Panc1 (cell line): ENCODE data around the gene PSMD8. TPM values are rescaled to one million over a fixed set of nuclear protein-coding genes. Genes with fewer than 3 reads are reported as not detected.
A peak's percentile ranks its signal among the peaks of the same experiment; 100 is the strongest.

Experiments
- ATAC-seq: fragments of 200-7000 bp; cut with Tn5 transposase; 2 replicates; pipeline ENCODE4 v1.9.1; 2020; ENCODE audit warnings: mild to moderate bottlenecking, moderate library complexity
- BruUV-seq: library from RNA; stranded (reverse); fragments of 400-500 nt; replicated peaks from 2 replicates; lab custom pipeline; 2021; lab: Mats Ljungman, UMichigan
- CTCF ChIA-PET: fragments of 300-600 bp; sonication (Branson Sonifier 250); formaldehyde crosslinking; loops from one replicate; lab custom pipeline; 2022; ENCODE audit warnings: antibody characterized with exemption; lab: Charles Lee
- POLR2A ChIA-PET: fragments of 300-600 bp; sonication (Branson Sonifier 250); formaldehyde crosslinking; loops from one replicate; lab custom pipeline; 2022; ENCODE audit warnings: antibody characterized with exemption; lab: Charles Lee
- DNase-seq: peaks from one replicate; pipeline ENCODE4 v3.0.0-alpha.2; 2010; ENCODE audit warnings: low read depth, low spot score
- H3K27ac ChIP-seq: 2 replicates; pipeline ENCODE4 v1.5.1; 2011; ENCODE audit warnings: mild to moderate bottlenecking, low read length, inconsistent platforms
- H3K27me3 ChIP-seq: fragments of 200-500 bp; sonication (Bioruptor generic); 2 replicates; pipeline ENCODE4 v1.6.0; 2014; ENCODE audit warnings: low read length, inconsistent platforms; ENCODE audit not compliant: control insufficient read depth, insufficient read depth
- H3K36me3 ChIP-seq: fragments of 200-500 bp; sonication (Bioruptor generic); 2 replicates; pipeline ENCODE4 v1.5.1; 2014; ENCODE audit warnings: inconsistent platforms, mild to moderate bottlenecking, low read length, moderate library complexity; ENCODE audit not compliant: control insufficient read depth, insufficient read depth
- H3K4me1 ChIP-seq: 2 replicates; pipeline ENCODE4 v1.5.1; 2011; ENCODE audit warnings: inconsistent platforms, mild to moderate bottlenecking, low read length, moderate library complexity; ENCODE audit not compliant: control insufficient read depth, insufficient read depth
- H3K4me3 ChIP-seq, 2 experiments: 2 replicates each; pipeline ENCODE4 v1.5.1; 2011 to 2012; ENCODE audit warnings: low read depth in 2 of 2, low read length in 2 of 2, mild to moderate bottlenecking in 2 of 2, inconsistent platforms in 1 of 2, moderate library complexity in 1 of 2
- H3K9me3 ChIP-seq: fragments of 200-500 bp; sonication (Bioruptor generic); 2 replicates; pipeline ENCODE4 v1.5.1; 2014; ENCODE audit warnings: low read depth, mild to moderate bottlenecking, inconsistent platforms, low read length, moderate library complexity; ENCODE audit not compliant: control insufficient read depth, insufficient read depth
- POLR2AphosphoS5 ChIP-seq: IDR thresholded peaks from 2 replicates; pipeline ENCODE4 v1.6.1; 2012; ENCODE audit warnings: mild to moderate bottlenecking, low read depth, low read length, moderate library complexity
- REST ChIP-seq, 2 experiments: IDR thresholded peaks; 2 replicates each; pipeline ENCODE4 v1.6.1; 2011 to 2012; ENCODE audit warnings: low read depth in 2 of 2, control low read depth in 1 of 2, low read length in 1 of 2, mild to moderate bottlenecking in 1 of 2, moderate library complexity in 1 of 2; ENCODE audit not compliant: insufficient read depth in 1 of 2
- SIN3A ChIP-seq: IDR thresholded peaks from 2 replicates; pipeline ENCODE4 v1.6.1; 2012; ENCODE audit warnings: low read depth, mild to moderate bottlenecking, low read length, moderate library complexity, borderline replicate concordance; ENCODE audit not compliant: insufficient read depth
- TCF7L2 ChIP-seq: IDR thresholded peaks from 2 replicates; pipeline ENCODE4 v1.6.1; 2011; ENCODE audit warnings: mild to moderate bottlenecking, low read depth, low read length, inconsistent platforms
- in situ Hi-C: cut with HindIII; loops from 2 replicates; pipeline ENCODE4 v1.10.0; 2016; ENCODE audit warnings: low sequenced_read_pairs, low pct_unique_long_range_greater_than_20kb
- intact Hi-C: fragments of 100-400 bp; cut with micrococcal nuclease; formaldehyde crosslinking; loops from one replicate; pipeline ENCODE4 v1.10.0; 2022; ENCODE audit not compliant: unreplicated experiment
- total RNA-seq: library from RNA; stranded (reverse); gene quantifications from one replicate; pipeline ENCODE4 v1.2.1, GENCODE V29; 2021; ENCODE audit not compliant: unreplicated experiment
- TF ChIP-seq, protein P1 (sequence below): fragments of 450-650 bp; IDR thresholded peaks from 2 replicates; pipeline ENCODE4 v1.5.1; 2017; ENCODE audit warnings: mild to moderate bottlenecking

PSMD8 gene
- total RNA-seq, 1 experiment from 2014 or later, result 388 TPM

DNA sequence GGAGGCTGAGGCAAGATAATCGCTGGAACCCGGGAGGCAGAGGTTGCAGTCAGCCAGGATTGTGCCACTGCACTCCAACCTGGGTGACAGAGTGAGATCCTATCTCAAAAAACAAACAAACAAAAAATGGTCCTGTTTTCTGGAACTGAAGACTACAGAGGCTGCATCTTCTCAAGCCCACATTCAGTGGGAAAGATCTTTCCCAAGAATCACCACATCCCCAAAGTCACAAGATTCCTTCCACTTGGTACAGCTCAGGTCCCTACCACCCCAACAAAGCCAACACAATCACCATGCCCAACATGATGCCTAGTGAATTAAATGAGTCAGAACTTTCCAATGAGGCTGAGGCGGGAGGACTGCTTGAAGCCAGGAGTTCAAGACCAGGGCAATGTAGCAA lies 23.5 kb upstream of the PSMD8 start:
- Histone ChIP-seq H3K4me3 (no peak overlapping the region), H3K9me3 (no peaks in the 10 kb centered on the region), H3K27ac (no peak overlapping the region), H3K36me3 (no peaks in the 10 kb centered on the region), H3K27me3 (no peaks in the 10 kb centered on the region), H3K4me1 (no peaks in the 10 kb centered on the region)
- ATAC-seq, result no peak
- BruUV-seq, result no TSS peak
- ChIA-PET CTCF (no interaction called here), POLR2A (interaction anchor here (0.6 kb wide), 1 partner anchor 109 kb away, joined by 8 read pairs; no protein-coding TSS in a partner anchor)
- intact Hi-C loops (no loop called here), in situ Hi-C loops (no loop called here)
- DNase-seq, result no peak
- TF ChIP-seq TCF7L2, result no peak
- no peak for TF ChIP-seq SIN3A
- no peak for TF ChIP-seq POLR2AphosphoS5
- no peak for TF ChIP-seq REST (IDR thresholded peaks at IDR 0.05; ENCODE audit: insufficient read depth in 1 of 2, low read depth in 2 of 2, low read length in 1 of 2)
- TF ChIP-seq, protein P1, sequence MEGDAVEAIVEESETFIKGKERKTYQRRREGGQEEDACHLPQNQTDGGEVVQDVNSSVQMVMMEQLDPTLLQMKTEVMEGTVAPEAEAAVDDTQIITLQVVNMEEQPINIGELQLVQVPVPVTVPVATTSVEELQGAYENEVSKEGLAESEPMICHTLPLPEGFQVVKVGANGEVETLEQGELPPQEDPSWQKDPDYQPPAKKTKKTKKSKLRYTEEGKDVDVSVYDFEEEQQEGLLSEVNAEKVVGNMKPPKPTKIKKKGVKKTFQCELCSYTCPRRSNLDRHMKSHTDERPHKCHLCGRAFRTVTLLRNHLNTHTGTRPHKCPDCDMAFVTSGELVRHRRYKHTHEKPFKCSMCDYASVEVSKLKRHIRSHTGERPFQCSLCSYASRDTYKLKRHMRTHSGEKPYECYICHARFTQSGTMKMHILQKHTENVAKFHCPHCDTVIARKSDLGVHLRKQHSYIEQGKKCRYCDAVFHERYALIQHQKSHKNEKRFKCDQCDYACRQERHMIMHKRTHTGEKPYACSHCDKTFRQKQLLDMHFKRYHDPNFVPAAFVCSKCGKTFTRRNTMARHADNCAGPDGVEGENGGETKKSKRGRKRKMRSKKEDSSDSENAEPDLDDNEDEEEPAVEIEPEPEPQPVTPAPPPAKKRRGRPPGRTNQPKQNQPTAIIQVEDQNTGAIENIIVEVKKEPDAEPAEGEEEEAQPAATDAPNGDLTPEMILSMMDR, result no peak

- BruUV-seq, result no TSS peak
- POLR2A ChIA-PET, result no interaction called here
Observed at GRCh38 chr19:38351865-38352395, 22.4 kb upstream of the PSMD8 start.

More at GRCh38 chr19:38351865-38352395, 22.4 kb upstream of the PSMD8 start:
- Histone ChIP-seq H3K27ac (no peak overlapping the region), H3K4me1 (no peaks in the 10 kb centered on the region), H3K9me3 (no peaks in the 10 kb centered on the region), H3K36me3 (no peaks in the 10 kb centered on the region), H3K27me3 (no peaks in the 10 kb centered on the region), H3K4me3 (no peak overlapping the region)
- TF ChIP-seq POLR2AphosphoS5 (0 out of 2 replicates have a peak, but pooled peaks have one; percentile 19), REST (IDR thresholded peaks at IDR 0.05; ENCODE audit: insufficient read depth in 1 of 2, low read depth in 2 of 2, low read length in 1 of 2) (no peak)
- CTCF ChIA-PET, result no interaction called here
- intact Hi-C loops (no loop called here), in situ Hi-C loops (no loop called here)
- peak; percentile 49; the same call in 1 of the 2 replicates for ATAC-seq
- no peak for DNase-seq
